Measurements from ENCODE around the gene DCST1.

Gene DCST1

GRCh38 chr1:155063550-155064110, 30.0 kb downstream of the DCST1 start, which contains the start of gene EFNA4:
Gene EFNA4, plus strand, starts transcription at chr1:155063740. Its CDS starts 84 bp downstream, at chr1:155063824.
- Mint-ChIP-seq H3K27ac (peak within 1 kb of the TSS in 1 of 2 donors; percentile 0), H3K4me3 (peak within 1 kb of the TSS; percentile 85 to 91), H3K9me3 (no peaks in the 10 kb centered on the region), H3K4me1 (peaks cover 50% of the 10 kb centered on the region), H3K27me3 (no peaks in the 10 kb centered on the region)
- peak; percentile 73 to 77 for DNase-seq
- ATAC-seq, result peak; percentile 83

GRCh38 chr1:155064111-155064831, 30.6 kb downstream of the DCST1 start:
- peak in 1 of 2 donors; percentile 52 for DNase-seq
- Mint-ChIP-seq H3K4me3 (peak overlapping the region; percentile 78 to 85), H3K27ac (peak overlapping the region in 1 of 2 donors; percentile 0), H3K4me1 (peaks cover 52% of the 10 kb centered on the region), H3K9me3 (no peaks in the 10 kb centered on the region), H3K27me3 (no peaks in the 10 kb centered on the region)
- ATAC-seq, result peak; percentile 31

- Mint-ChIP-seq H3K4me3 (peak overlapping the region; percentile 78 to 85), H3K27me3 (no peaks in the 10 kb centered on the region), H3K27ac (no peak overlapping the region), H3K4me1 (peaks cover 52% of the 10 kb centered on the region), H3K9me3 (no peaks in the 10 kb centered on the region)
- ATAC-seq (no peak), DNase-seq (no peak)
Measured at GRCh38 chr1:155064832-155065429, 31.3 kb downstream of the DCST1 start.

GRCh38 chr1:155066777-155067176, 33.2 kb downstream of the DCST1 start:
- peaks cover 5% of the 10 kb centered on the region for H3K27me3 Mint-ChIP-seq
- no peak for DNase-seq
- no peak for ATAC-seq
- no peak overlapping the region for H3K27ac Mint-ChIP-seq
- H3K4me1 Mint-ChIP-seq, result peaks cover 61% of the 10 kb centered on the region
- H3K9me3 Mint-ChIP-seq, result no peaks in the 10 kb centered on the region
- H3K4me3 Mint-ChIP-seq, result no peak overlapping the region

GRCh38 chr1:155068599-155068998, 35.0 kb downstream of the DCST1 start:
- Mint-ChIP-seq H3K9me3 (no peaks in the 10 kb centered on the region), H3K27me3 (peaks cover 8% of the 10 kb centered on the region), H3K27ac (peak overlapping the region in 1 of 2 donors; percentile 16), H3K4me1 (peaks cover 55% of the 10 kb centered on the region), H3K4me3 (no peak overlapping the region)
- DNase-seq, result no peak
- ATAC-seq, result no peak

GRCh38 chr1:155069551-155070157, 36.0 kb downstream of the DCST1 start:
- Mint-ChIP-seq H3K4me1 (peaks cover 57% of the 10 kb centered on the region), H3K27me3 (peaks cover 8% of the 10 kb centered on the region), H3K27ac (peak overlapping the region in 1 of 2 donors; percentile 16), H3K9me3 (no peaks in the 10 kb centered on the region), H3K4me3 (no peak overlapping the region)
- DNase-seq (no peak), ATAC-seq (no peak)

- Mint-ChIP-seq H3K4me3 (peak overlapping the region; percentile 41 to 62), H3K4me1 (peaks cover 53% of the 10 kb centered on the region), H3K27ac (no peak overlapping the region), H3K9me3 (no peaks in the 10 kb centered on the region), H3K27me3 (peaks cover 8% of the 10 kb centered on the region)
- ATAC-seq (no peak), DNase-seq (no peak)
Measured at GRCh38 chr1:155070158-155070621, 36.6 kb downstream of the DCST1 start.

- DNase-seq (peak; percentile 81 to 87), ATAC-seq (peak; percentile 95)
- no peaks in the 10 kb centered on the region for H3K9me3 Mint-ChIP-seq
- peaks cover 52% of the 10 kb centered on the region for H3K4me1 Mint-ChIP-seq
- H3K4me3 Mint-ChIP-seq, result peak overlapping the region; percentile 41 to 62
- no peak overlapping the region for H3K27ac Mint-ChIP-seq
- H3K27me3 Mint-ChIP-seq, result peaks cover 8% of the 10 kb centered on the region
Measured at GRCh38 chr1:155070721-155071569, 37.3 kb downstream of the DCST1 start.

GRCh38 chr1:155071701-155072100, 38.1 kb downstream of the DCST1 start:
- ATAC-seq, result no peak
- Mint-ChIP-seq H3K4me3 (peak overlapping the region; percentile 41 to 62), H3K4me1 (peaks cover 47% of the 10 kb centered on the region), H3K27ac (no peak overlapping the region), H3K27me3 (peaks cover 8% of the 10 kb centered on the region), H3K9me3 (no peaks in the 10 kb centered on the region)
- DNase-seq, result no peak

- ATAC-seq (no peak), DNase-seq (no peak)
- Mint-ChIP-seq H3K4me1 (peaks cover 42% of the 10 kb centered on the region), H3K27me3 (peaks cover 8% of the 10 kb centered on the region), H3K4me3 (no peak overlapping the region), H3K9me3 (no peaks in the 10 kb centered on the region), H3K27ac (no peak overlapping the region)
Measured at GRCh38 chr1:155072531-155073289, 39.1 kb downstream of the DCST1 start.

- Mint-ChIP-seq H3K27ac (no peak overlapping the region), H3K4me1 (peaks cover 46% of the 10 kb centered on the region), H3K4me3 (no peak overlapping the region), H3K9me3 (no peaks in the 10 kb centered on the region), H3K27me3 (peaks cover 15% of the 10 kb centered on the region)
- ATAC-seq, result peak; percentile 38
- DNase-seq, result no peak
Measured at GRCh38 chr1:155073377-155074242, 40.0 kb downstream of the DCST1 start.

GRCh38 chr1:155075535-155075934, 41.9 kb downstream of the DCST1 start:
- Mint-ChIP-seq H3K27ac (no peak overlapping the region), H3K4me1 (peaks cover 54% of the 10 kb centered on the region)

GRCh38 chr1:155076371-155076770, 42.7 kb downstream of the DCST1 start:
- Mint-ChIP-seq H3K4me1 (peaks cover 50% of the 10 kb centered on the region), H3K27me3 (peaks cover 36% of the 10 kb centered on the region), H3K4me3 (no peak overlapping the region), H3K27ac (no peak overlapping the region), H3K9me3 (no peaks in the 10 kb centered on the region)
- DNase-seq (no peak), ATAC-seq (no peak)

More at GRCh38 chr1:155075535-155075934, 41.9 kb downstream of the DCST1 start:
- Mint-ChIP-seq H3K9me3 (no peaks in the 10 kb centered on the region), H3K4me3 (no peak overlapping the region), H3K27me3 (peaks cover 32% of the 10 kb centered on the region)
- DNase-seq (no peak), ATAC-seq (no peak)

Data from stimulated activated naive CD8-positive, alpha-beta T cell treated with anti-CD3 and anti-CD28 coated beads, Interleukin-15, amount 100 ng/mL, for 72 hours (primary cell).